HG03442 (cell line): ENCODE measurements around the gene CCNE1.
"Not testable (repeated sequence)": the region's sequence is repeated elsewhere in the genome, so short reads cannot be mapped to it uniquely, and the experiment has no call there.

ENCODE experiments used
- ATAC-seq: cut with Tn5 transposase; IDR thresholded peaks from one replicate; pipeline ENCODE4 v1.9.1; 2021; ENCODE audit warnings: mild to moderate bottlenecking, moderate library complexity; ENCODE audit not compliant: unreplicated experiment

The CCNE1 gene

DNA sequence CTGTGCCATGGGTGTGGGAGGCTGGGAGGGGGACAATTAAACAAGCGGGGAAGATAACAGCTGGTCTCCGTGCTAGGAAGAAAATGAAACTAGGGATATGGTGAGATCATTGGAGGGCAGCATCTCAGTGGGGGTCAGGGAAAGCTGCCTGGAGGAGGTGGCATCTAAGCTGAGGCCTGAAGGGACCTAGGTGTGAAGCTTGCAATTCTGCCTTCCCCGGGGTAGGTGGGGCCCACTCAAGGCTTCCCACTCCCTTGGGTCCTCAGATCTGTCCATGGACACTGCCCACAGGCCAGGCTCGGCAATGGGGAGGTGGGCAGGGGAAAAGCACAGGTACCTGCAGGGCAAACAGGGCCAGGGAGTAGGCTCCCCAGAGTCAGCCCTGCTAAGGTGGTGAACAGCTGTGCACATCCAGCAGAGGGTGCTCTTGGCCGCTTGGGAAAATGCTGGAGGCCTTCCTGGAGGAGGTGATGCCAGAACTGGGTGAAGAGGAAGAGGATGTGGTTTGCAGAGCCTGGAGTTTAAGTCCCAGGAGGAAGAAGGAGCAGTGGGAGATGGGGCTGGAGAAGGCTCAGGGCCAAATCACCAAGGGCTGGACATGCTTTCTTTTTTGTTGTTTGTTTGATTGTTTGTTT is 25.7 kb upstream of the CCNE1 start:
- no peak for ATAC-seq

DNA sequence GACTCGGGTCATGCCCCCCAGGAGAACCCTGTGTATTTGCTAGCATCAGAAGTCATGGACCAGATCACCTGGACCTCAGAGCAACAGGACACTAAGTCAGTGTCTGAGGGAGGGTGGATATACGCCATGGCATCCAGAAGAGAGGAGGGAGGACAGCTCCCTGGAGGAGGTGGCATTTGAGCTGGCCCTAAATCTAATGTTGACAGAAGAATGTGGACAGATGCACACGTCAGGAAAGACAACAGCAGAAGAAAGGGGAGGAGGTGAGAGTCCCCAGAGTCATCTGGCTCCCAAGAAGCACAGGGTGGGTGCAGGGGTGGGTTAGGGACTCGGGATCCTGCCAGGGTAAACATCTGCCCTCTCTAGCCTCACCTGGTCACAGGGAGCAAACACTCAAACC is 24.5 kb upstream of the CCNE1 start:
- ATAC-seq: no peak

DNA sequence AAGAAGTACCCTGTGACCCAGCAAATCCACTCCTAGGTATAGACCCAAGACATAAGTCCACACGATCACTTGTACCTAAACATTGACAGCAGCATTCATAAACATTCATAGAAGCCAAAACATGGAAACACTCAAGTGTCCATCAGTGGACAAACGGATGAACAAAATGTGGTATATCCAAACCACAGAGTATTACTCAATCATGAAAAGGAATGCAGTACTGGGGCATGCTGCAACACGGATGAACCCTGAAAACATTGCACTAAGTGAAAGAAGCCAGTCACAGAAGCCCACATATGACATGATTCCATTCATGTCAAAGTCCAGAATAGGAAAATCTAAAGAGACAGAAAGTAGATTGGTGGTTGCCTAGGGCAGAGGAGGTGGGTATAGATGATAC is 22.8 kb upstream of the CCNE1 start:
- no peak for ATAC-seq

DNA sequence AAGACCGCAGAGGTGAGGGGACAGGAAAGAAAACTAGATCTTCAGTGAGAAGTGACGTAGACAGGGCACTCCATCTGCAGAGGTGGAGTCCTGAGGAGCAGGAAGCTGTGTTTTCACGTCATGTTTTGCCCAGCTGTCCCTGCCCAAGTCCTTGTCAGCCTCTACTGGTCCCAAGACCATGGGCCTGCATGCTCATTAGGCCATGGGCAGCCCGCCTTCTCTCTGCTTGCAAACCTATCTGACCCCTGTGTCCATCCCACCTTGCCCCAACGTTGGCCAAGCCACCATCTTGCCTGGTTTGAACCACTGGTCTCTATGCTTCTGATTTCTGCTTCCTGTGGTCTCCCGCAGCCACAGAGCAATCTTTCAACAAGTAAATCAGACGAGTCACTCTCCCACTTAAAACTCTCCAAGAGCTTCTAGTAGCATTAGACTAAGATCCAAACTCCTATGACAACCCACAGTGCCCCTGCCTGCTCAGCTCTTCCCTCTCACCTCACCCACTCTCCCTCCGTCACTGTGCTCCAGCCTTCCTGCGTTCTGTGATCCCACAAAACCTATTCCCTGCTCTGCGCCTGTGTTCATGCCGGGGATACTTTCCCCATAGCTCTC is 18.6 kb upstream of the CCNE1 start:
- no peak for ATAC-seq

DNA sequence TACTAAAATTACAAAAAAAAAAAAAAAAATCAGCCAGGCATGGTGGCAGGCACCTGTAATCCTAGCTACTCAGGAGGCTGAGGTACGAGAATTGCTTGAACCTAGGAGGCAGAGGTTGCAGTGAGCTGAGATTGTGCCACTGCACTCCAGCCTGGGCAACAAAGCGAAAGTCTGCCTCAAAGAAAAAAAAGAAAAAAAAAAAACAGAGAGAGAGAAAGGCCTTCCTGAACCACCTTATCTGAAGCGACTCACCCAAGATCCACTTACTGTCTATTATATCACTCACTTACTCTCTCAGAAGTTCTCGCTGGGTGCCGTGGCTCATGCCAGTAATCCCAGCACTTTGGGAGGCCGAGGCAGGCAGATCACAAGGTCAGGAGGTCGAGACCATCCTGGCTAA is 17.3 kb upstream of the CCNE1 start:
- not testable (repeated sequence) for ATAC-seq

DNA sequence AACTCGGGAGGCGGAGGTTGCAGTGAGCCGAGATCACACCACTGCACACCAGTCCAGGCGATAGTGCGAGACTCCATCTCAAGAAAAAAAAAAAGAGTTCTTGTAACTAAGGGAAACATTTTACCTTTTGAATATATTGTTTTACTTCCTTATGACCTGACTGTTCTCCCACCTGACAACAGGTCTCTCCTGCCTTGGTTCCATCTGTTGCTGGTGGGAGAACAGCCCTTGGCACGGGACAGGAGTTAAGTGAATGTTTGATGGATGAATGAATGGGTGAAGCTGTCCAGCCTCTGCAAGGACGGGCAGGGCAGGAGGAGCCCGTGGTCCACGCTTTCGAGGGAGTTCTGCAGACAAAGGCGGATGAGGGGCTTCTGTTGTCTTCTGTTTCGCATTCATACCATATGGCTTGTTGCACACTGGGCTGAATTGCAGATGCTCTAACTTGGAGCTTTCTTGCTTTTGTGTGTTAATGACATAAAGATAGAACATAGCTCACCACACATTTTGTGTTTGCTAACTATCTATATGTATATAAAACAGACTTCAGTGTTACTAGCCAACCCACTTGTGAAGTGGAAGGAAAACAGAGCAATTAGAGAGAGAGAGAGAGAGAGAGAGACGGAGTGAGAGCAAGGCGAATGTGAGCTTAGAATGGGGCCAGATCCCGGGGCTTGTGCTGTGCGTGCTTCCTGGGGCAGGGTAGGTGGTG is 16.2 kb upstream of the CCNE1 start:
- no peak for ATAC-seq

DNA sequence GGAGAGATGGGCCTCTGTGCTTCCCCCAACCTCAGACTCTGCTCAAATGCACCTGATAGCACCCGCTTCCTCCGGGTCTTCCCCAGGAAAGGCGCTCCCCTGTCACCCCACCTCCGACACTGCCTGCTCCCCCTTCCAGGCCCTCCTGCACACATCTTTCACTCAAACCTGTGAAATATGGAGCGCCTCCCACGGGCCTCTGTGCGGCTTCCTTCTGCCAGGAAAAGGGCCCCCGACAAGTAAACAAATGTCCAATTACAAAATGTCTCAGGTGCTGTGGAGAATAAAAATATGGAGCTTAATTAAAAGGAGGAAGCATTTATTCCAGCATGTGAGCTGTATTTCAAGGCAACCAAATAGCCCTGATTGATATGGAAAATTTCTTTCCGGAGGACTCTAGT is 15.6 kb upstream of the CCNE1 start:
- ATAC-seq: no peak

DNA sequence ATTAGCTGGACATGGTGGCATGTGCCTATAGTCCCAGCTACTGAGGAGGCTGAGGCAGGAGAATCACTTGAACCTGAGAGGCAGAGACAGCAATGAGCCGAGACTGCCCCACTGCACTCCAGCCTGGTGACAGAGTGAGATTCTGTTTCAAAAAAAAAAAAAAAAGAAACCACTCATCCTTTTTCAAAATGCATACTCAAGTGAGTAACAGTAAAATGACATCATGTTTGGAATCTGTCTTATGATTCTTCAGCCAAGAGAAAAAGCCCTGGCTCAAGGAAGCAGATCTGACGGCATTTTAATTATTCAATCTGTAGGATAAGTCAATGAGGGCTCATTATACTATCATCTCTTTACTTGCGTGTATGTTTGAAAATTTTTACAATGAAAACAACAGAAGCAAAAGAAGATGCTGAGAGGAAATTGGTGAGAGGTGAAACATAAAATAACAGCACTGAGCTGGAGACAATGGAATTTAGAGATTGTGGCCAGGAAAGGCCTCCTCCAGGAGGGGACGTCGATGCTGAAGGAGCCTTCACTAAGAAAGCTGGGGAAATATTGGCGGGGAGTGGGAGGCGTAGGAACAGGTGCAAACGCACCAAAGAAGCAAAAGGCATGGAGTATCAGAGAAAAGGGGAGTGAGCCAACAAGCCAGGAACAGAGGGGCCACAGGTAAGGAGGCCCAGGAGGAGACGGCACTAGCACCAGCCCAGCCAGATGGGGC is 12.9 kb upstream of the CCNE1 start:
- ATAC-seq: no peak

DNA sequence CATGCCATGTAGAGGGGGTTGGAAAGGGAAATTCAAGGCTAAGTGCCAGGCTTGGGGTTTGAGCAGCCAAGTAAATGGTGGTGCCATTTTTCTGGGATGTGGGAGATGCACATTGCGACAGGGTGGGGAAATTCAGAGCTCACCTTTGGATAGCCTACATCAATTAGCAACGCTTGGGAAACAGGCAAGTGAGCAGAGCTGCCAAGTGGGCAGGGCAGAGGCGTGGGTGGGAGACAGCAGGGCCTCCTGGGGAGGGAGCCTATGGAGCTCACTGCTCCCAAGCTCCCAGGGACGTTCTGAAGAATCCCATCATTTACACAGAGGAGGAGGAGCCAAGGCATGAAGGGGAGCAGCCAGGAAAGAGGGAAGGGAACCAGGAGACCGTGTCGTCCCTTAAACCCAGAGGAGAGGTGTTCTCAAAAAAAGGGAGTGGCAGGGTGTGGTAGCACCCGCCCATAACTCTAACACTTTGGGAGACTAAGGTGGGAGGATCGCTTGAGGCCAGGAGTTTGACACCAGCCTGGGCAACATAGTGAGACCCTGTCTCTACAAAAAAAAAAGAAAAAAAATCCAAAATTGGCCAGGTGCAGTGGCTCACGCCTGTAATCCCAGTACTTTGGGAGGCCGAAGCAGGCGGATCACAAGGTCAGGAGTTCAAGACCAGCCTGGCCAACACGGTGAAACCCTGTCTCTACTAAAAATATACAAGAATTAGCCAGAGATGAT is 11.5 kb upstream of the CCNE1 start:
- ATAC-seq: no peak

DNA sequence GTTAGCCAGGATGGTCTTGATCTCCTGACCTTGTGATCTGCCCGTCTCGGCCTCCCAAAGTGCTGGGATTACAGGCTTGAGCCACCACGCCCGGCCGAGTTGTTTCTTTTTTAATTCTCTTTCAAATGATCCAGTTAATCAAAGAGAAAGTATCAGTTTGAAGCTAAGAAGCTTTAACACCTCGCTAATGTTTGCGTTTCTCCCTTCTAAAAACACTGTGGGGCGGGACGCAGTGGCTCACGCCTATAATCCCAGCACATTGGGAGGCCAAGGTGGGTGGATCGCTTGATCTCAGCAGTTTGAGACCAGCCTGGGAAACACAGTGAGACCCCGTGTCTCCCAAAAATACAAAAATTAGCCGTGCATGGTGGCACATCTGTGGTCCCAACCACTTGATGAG is 7.8 kb upstream of the CCNE1 start:
- ATAC-seq: not testable (repeated sequence)

DNA sequence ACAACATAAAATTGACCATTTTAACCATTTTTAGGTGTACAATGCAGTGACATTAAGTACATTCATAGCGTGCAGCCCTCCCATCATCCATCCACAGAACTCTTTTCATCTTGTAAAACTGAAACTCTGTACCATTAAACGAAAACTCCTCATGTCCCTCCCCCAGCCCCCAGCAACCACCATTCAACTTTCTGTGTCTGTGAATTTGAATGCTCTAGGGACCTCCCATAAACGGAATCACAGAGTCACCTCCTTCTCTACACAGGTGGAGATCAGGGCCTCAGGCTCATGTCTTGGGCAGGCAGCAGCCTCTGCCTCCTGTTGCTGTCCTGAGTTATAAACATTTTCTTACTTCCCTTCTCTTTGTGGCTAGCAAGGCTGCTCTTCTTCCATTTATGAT is 7.3 kb upstream of the CCNE1 start:
- peak; percentile 84 for ATAC-seq

DNA sequence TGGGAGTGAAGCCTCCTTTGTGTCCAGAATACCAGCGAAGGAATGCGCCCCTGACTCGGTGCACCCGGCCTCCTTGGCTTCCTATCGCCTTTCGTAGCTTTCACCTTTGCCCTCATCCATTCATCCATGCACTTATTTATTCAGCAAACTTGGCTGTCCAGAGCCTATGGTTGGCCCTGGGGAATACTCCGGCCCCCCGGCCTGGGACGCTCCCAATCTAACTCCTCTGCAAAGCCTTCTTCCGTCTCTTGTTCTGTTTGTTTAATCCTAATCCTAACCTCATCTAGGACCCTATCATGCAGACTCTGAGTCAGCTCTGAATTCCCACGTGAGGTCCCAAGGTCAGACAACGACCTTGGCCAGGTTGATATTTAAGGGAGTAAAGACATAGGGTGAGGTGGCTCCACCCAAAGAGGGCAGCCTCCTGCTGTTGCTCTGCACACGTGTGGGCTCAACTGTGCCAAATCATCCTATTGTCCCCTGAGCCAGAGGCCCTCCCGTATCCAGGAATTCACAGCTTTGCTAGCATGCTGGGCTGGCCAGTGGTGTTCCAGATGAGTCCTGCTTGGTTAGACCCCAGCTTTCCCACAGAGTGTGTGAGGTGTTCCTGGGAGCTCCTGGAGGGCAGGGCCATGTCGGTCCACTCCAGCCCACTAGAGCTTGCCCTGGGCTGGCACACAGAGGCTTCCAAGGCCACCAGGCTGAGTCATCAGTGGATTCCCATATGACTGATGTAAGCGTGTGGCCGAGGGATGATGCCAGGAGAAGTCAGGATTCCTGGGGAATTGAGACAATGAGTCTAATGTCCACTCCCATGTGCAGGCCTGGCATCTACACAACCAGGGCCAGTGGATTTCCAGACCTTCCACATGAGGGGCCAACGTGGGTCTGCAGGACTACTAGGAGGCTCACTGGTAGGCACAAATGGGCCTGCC is 6.5 kb upstream of the CCNE1 start:
- ATAC-seq: no peak

DNA sequence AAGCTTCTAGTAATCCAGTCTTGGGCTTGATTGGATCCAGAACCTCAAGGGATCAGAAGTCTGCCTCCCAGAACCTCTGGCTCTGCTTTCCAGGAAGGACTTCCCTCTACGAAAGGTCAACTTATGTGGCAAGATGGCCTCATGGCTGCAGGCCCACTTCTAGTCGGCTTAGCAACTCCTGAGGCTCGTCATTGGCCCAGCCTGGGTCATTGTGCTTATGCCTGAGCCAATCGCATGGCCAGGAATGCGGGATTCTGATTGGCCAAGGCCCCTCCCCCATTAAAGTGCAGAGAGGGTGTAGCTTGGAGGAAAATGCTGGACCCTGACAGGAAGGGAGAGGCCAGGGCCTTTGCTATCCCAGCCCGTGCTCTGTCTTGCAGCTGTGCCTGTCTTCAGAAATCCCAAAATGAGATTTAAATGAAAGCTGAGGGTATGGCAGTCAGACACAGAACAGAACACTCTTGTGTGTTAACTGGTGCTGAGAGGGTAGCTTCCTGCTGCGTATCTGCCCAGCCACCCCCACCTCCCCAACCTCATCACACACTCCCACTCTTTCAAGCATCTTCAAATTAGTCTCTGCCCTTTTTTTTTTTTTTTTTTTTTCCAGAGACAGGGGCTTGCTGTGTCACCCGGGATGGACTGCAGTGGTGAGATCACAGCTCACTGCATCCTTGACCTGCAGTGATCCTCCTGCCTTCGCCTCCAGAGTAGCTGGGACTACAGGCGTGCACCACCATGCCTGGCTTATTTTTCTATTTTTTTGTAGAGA is 5.5 kb upstream of the CCNE1 start:
- no peak for ATAC-seq

DNA sequence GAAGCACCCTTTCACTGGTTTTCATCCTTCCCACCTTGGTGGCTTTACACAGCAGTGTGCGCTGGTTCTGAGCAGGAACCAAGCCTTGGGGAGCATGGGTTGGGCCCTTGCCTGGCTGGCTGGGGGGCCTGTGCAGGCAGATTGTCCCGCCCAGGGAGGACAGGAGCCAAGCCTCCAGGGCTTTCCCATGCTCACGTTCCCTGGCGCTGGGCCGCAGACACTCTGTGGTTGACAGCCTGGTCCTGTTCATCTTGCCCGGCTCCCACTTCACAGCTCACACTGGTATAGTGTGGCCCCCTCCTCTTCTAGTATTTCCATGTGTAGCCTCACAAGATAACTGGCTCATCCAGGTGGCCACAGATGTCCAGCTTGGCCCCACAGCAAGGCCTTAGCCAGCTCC is 4.6 kb upstream of the CCNE1 start:
- no peak for ATAC-seq

DNA sequence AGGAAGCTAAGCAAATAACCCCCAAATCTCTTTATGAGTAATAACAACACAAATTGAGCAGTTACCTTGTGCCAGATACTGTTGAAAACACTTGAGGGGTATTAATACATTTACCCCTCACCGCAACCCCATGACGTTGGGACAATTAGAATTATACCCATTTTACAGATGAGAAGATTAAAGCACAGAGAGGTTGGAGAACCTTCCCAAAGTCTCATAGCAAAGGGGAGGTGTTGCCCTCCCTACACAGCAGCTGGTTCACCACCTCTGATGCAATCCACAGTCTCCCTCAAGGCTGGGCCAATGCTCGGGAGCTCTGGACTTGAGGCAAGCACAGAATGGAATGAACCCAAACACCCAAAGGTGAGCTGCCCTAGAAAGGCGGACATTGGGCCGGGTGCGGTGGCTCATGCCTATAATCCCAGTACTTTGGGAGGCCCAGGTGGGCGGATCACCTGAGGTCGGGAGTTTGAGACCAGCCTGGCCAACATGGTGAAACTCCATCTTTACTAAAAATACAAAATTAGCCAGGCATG is 3.9 kb upstream of the CCNE1 start:
- ATAC-seq: no peak

DNA sequence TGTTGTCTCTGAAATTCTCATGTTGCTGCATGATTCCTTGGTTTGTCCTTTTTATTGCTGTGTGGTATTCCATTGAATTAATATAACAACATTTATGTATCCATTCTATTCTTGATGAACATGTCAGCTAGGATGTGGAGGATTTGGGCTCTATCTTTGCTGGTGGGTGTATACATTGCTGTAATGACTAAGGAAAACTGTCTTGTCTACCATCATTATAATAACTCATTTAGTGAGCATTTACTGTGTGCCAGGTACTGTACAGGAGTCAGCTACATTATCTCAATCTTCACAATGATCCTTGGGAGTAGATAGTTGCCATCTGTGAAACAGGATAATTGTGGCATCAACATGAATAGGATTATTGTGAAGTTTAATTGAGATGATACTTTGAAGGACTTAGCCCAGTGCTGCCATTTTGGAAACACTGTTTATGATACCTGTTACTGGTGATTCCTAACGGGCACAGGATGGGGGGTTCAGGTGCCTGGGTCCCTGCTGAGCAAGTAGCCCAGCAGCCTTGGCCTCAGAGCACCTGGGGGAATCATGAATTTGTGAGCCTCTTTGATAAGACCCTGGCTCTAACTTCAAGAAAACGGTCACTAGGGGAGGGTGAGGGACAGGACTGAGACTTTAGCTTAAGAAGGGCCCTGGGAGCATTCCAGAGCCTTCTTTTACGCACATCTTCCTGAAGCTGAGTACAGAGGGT is 1.8 kb upstream of the CCNE1 start:
- ATAC-seq: no peak

DNA sequence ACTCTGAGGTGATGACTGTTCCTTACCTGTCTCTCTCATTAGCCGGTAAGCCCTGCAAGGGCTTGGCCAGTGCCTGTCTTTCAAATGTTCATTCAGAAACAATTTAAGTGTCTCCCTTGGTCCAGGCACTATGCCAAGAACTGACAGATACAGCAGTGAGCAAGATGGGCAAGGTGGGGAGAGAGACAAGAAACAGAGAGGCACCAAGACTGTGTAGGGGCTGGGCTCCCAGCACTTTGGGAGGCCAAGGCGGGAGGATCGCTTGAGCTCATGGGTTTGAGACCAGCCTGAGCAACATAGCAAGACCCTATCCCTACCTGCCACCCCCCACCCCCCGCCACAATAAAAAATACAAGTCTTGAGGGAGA is 1.3 kb upstream of the CCNE1 start:
- ATAC-seq: no peak

DNA sequence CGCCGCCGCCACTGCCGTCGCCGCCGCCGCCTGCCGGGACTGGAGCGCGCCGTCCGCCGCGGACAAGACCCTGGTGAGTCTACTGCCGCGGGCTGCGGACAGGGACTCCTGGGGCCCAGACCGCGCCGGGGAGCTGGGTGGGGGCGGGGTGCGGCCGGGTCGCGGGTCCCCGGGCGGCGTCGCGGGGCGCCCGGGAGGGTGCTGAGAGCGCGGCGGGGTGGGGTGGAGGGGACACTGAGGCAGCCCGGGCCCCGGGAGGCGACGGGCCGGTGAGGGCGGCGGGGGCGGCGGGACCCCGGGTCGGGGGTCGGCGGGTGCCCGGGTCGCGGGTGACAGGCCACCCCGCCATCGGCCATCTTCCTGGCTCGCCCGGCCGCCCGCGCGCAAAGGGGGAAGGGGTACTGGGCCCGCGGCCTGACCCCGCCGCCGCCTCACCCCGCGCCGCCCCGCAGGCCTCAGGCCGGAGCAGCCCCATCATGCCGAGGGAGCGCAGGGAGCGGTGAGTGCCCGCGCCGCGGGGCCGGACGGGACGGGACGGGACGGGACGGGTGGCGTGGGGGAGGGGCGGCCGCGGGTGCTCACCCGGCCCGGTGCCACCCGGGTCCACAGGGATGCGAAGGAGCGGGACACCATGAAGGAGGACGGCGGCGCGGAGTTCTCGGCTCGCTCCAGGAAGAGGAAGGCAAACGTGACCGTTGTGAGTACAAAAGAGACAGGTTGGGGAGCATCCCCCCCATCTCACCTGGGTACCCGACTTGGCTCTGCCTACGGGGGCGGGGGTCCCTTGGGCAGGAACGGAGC is 489 bp downstream of the CCNE1 start:
- peak; percentile 4 for ATAC-seq
